Femur (tissue), 1 donor: ENCODE measurements around the gene INPP5F.

ENCODE experiments used
- DNase-seq: peaks from one replicate; pipeline ENCODE4 v3.0.0-alpha.2; 2017

INPP5F gene

GRCh38 chr10:119725828-119726675 is at the start of gene INPP5F:
INPP5F (plus strand) TSS chr10:119726050; CDS start chr10:119726263, 213 bp downstream.
- DNase-seq, result peak; percentile 99

- no peak for DNase-seq
Measured at GRCh38 chr10:119677126-119677525, 48.7 kb upstream of the INPP5F start.

- no peak for DNase-seq
Measured at GRCh38 chr10:119677904-119678755, 47.7 kb upstream of the INPP5F start.

- no peak for DNase-seq
Measured at GRCh38 chr10:119679480-119679829, 46.4 kb upstream of the INPP5F start.

- DNase-seq, result no peak
Measured at GRCh38 chr10:119680050-119680449, 45.8 kb upstream of the INPP5F start.

GRCh38 chr10:119680650-119681081 is 45.2 kb upstream of the INPP5F start:
- peak; percentile 69 for DNase-seq

GRCh38 chr10:119686465-119687191 is 39.2 kb upstream of the INPP5F start:
- DNase-seq, result peak; percentile 86

GRCh38 chr10:119687192-119688032 is 38.4 kb upstream of the INPP5F start:
- no peak for DNase-seq

GRCh38 chr10:119688033-119688508 is 37.8 kb upstream of the INPP5F start:
- DNase-seq, result no peak

- DNase-seq, result no peak
Measured at GRCh38 chr10:119689016-119689580, 36.8 kb upstream of the INPP5F start.

- DNase-seq, result no peak
Measured at GRCh38 chr10:119691726-119692125, 34.1 kb upstream of the INPP5F start.

GRCh38 chr10:119693262-119693957 is 32.4 kb upstream of the INPP5F start:
- DNase-seq, result no peak

- DNase-seq, result no peak
Measured at GRCh38 chr10:119694608-119695007, 31.2 kb upstream of the INPP5F start.

GRCh38 chr10:119700321-119700954 is 25.4 kb upstream of the INPP5F start:
- DNase-seq, result no peak

- DNase-seq, result no peak
Measured at GRCh38 chr10:119701861-119702260, 24.0 kb upstream of the INPP5F start.

- no peak for DNase-seq
Measured at GRCh38 chr10:119702583-119702982, 23.3 kb upstream of the INPP5F start.

GRCh38 chr10:119703903-119704508 is 21.8 kb upstream of the INPP5F start:
- DNase-seq, result no peak

- no peak for DNase-seq
Measured at GRCh38 chr10:119705434-119705831, 20.4 kb upstream of the INPP5F start.

GRCh38 chr10:119706521-119707278 is 19.1 kb upstream of the INPP5F start:
- DNase-seq, result no peak
